Stimulated activated CD4-positive, alpha-beta T cell treated with anti-CD3 and anti-CD28 coated beads, TNF-alpha, amount 100 ng/mL, for 1 hour (primary cell): ENCODE results near the gene FAM161A.

Experiments
- DNase-seq, 3 donors: peaks; one replicate each; pipeline ENCODE4 v3.0.0-alpha.2; 2020; ENCODE audit warnings: low read depth in 3 of 3, low spot score in 1 of 3

FAM161A gene

GRCh38 chr2:61787941-61788563 lies 65.8 kb downstream of the FAM161A start:
- no peak for DNase-seq

DNA sequence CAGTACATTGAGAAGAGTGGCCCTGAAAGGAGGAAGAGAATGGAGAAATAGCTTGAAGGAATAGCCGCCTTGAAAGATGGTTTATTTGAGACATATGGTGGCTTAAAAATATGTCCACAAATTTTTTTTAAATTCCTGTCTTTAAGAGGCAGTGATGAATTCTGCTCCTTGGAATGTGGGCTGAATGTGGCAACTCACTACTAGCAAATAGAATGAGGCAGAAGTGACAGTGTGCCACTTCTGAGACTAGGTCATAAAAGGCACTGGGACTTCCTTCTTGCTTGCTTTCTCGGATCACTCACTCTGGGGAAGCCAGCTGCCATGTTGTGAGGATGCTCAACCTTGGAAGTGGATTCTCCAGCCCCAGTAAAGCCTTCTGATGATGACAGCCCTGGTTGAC lies 67.0 kb downstream of the FAM161A start:
- DNase-seq = no peak

DNA sequence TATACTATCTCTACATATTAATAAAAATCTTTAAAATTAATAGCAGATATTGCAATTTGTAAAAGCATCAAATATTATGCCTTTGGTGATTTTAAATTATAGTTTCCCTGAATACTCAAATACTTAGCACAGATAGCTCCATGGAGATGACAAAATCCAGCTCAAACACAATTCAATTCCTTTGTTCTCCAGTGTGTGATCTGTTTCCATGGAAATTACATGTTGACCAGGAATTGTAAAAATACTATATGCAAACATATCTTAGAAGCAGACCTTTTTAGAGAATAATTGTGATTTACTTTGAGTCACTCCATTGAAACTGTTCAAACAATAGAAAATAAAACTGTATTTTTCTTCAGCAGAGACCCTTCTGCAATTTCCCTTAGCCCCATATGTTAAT lies 68.3 kb downstream of the FAM161A start:
- no peak for DNase-seq

DNA sequence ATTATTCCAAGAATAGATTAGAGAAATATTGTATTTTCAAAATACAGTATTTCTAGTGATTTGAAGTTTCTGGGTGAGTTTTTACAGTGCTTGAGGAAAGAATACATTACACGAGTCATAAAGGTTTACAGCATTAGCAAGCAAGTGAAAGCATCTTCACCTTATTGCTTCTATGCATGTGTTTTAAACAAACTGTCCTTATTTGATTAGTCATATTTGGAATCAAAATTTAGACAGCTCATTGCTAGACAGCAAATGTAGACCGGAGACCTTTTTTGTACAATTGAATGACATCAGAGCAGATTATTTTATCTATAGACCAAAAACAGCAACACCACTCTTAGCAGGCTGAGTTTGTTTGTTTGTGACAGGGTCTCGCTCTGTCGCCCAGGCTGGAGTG lies 69.2 kb downstream of the FAM161A start:
- no peak for DNase-seq

DNA sequence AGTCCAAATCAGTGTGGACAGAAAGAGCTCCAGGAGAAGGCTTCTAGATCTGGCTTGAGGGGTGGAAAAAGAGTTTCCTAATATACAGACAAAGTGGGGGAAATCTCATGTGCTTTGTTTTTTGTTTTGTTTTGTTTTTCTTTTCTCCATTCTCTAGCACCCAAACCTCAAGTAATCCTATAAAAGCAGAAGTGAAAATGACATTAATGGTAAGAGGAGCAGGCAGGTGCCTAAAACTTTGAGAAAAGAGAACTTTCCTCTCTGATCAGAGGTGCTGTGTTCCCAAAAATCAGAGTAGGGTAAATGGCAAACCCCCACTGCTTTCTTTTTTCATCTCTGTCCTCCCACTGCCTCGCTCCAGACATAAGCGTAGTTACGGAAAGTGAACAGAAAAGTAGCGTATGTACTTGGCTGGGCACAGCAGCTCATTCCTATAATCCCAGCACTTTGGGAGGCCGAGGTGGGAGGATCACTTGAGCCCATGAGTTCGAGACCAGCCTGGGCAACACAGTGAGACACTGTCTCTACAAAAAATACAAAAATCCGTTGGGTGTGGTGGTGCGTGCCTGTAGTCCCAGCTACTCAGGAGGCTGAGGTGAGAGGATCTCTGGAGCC lies 77.8 kb downstream of the FAM161A start:
- DNase-seq = no peak
